H54 (cell line): ENCODE results near the gene ABI3BP.
A peak's percentile ranks its signal among the peaks of the same experiment; 100 is the strongest.

Experiments used
- DNase-seq: peaks from one replicate; pipeline ENCODE4 v3.0.0; 2011; ENCODE audit warnings: low spot score, mixed read lengths; ENCODE audit not compliant: insufficient read length
- FAIRE-seq: peaks from 3 replicates; lab custom pipeline; 2011; peaks lifted over from hg19 to GRCh38; lab: Jason Lieb, UNC
- POLR2A ChIP-seq: IDR thresholded peaks from 2 replicates; pipeline ENCODE4 v1.6.1; 2011; ENCODE audit warnings: low read depth, mild to moderate bottlenecking, low read length

Gene ABI3BP

DNA sequence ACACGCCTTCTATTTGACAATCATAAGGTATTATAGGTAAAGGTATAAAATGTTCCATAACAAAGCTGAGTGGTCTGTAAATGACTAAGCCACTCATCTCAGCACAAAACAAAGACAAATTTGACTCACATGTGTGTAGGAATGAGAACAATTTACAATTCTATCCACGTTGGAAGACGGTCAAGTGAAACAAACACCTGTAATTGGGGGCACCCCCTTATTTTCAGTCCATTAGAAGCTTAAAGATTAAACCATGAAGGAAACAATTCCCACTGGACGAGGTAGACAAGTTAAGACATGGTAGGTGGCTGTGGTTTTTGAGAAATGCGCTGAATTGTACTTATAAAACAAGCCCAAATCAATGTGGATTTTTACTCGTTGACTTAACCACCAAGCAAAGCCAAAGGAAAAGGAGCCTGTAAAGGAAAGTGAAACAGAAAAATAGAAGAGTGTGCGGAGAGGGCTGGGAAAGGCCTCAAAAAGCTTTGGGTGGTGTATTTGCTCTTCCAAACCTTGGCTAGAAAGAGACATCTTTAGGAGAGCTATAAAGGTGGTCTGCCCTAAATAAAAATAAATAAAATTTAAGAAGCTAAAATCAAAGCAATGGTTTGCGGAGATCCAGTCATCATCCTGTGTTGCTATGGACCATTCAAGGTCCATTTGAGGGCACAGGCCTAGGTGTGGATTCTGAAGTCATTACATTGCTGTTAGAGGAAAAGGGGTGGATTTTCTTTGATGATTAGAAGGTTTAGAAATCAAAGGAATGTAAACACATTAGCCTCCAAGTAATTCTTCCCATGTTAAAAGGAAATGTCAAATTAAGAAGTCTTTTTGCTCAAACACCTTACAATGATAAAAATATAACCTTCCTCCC, 148.9 kb downstream of the ABI3BP start:
- DNase-seq, result no peak
- no peak for FAIRE-seq
- TF ChIP-seq POLR2A, result no peak

DNA sequence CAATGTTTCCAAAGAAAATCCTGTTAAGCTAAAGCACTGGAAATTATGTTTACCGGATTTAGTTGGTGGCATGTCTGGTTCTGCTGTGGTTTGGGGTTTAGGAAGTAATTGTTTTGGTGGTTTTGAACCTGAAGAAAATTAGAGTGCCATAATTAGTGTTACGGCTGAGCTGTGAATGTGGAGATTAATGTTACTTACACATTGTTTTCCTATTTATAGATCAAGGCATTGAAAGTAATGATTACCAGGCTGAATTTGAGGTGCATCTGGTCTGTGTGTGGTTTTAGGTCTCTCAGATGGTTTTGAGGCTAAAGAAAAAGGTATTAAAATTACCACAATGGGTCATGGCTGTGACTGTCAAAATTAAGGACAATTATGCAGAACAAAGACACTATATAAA, 155.1 kb downstream of the ABI3BP start:
- FAIRE-seq (peak; percentile 30), DNase-seq (no peak)
- no peak for TF ChIP-seq POLR2A

DNA sequence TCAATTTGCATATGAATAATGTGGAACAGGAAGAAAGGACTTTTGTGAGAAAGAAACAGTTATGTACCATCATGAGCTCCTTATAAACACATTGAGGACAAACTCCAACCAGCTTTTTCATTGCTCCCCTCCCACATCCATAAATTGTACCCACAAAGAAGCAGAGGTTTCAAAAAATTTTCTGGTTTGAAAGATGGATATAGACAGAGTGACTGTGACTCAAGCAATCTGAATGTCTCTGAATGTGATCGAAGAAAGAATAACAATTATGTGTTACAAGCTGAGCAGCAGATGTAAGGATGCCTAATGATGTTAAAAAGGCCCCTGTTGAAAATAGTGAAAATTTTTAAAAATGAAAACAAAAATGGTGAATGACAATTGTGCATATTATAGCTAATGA, 156.6 kb downstream of the ABI3BP start:
- DNase-seq (no peak), FAIRE-seq (no peak)
- no peak for TF ChIP-seq POLR2A

DNA sequence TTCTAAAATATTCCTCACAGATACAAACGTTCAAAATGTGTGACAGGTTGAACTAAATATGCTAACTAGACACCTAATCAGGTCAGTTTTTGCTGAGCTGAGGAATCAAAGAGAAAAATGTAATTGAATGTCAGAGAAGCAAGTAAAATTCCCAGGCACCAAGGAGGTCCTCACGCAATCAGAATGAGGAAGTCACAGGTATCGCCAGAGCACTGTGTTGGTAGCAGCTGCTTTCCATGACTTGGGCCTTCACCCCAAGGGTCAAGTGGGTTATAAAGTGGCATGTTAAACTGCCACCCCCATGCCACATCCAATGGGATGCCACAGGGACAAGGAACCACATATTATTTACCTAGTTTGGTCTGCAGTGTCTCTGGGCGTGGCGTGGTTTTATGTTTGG, 158.9 kb downstream of the ABI3BP start:
- FAIRE-seq (no peak), DNase-seq (no peak)
- TF ChIP-seq POLR2A, result no peak

DNA sequence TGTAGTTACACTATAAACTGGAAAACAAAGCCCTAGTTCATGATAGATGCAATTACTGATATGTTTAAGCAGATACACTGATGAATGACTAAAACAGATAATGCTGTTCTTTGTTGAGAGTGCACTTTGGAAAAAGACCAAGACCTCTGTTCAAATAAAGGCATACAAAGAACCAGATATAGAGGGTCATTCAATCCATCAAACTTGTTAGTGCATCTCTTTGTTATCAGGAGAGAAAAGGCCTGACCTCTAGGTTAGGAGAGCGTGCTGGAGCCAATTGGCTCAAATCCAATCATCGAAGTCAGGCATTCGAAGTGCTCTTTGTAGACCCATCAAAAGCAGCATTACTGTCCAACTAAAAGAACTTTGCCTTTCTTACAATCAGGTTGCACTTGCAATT, 159.7 kb downstream of the ABI3BP start:
- no peak for TF ChIP-seq POLR2A
- FAIRE-seq (no peak), DNase-seq (no peak)

DNA sequence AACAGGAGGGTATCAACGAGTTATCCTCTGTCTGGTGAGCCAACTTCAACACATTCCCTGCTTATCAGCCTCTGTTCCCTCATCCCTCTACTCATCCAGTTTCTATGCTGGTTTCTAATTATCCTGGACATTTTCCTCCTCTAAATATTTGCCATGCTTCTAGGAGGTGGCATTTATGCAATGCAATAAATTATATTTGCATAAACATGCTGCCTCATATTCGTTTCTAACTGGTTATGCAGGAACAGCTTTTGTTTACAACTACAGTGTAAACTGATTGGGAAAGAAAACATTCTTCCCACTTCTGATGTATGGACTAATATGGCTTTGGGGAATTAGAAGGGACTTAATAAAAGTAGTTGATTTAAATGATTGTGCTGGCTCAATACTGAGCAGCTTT, 161.6 kb downstream of the ABI3BP start:
- no peak for TF ChIP-seq POLR2A
- FAIRE-seq, result no peak
- no peak for DNase-seq

DNA sequence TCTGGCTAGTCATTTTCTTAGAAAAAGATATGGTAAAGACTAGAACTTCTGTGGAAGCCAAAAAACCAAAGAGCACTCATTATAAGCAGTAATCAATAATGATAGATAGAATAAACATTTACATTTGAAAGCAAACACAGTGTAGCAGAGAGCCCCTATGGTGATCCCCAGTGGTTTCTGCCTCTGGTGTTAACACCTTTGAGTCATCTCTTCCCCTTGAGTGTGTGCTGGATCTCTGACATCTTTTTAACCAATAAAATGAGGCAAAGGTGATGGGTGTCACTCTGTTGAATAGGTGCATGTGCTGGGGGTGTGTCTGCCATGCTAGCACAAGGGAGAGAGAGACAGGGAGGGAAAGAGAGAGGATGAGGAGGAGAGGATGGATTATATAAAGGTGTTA, 162.3 kb downstream of the ABI3BP start:
- DNase-seq (no peak), FAIRE-seq (no peak)
- TF ChIP-seq POLR2A, result no peak

DNA sequence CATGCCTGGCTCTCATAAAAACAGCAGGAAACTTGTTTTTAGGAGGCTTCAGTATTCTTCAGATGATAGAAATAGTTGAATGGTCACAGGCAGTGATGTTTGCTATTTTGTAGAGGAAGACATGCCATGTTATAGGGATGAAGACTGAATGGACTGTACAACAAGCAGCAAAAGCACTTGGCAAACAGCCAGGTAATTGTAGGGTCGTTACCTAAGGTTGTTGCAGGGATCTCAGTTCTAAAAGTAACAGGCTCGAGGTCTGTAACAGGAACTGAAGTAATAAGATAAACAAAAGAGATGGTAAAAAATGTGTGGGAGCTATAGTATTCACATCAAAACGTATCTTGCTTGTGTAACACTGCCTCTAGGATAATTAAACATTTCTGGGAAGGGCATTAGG, 167.6 kb downstream of the ABI3BP start:
- no peak for TF ChIP-seq POLR2A
- no peak for DNase-seq
- FAIRE-seq, result no peak

DNA sequence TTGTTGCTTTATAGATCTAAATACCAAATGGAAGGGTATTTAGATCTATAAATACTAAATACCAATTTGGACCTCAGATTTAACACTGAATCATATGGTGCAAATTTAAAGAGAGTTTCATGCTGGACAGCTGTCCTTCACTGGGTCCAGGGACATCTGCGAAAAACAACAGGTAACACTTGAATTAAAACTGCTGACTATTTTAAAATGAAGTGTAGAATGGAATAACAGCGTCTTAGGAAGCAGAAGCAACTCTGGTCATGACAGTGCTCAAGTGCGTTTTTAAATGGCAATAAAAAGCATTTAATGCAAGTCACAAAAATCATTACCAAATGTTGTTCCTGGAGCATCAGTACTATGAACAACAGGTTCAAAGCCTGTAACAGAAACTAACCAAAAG, 177.6 kb downstream of the ABI3BP start:
- FAIRE-seq, result peak; percentile 20
- DNase-seq, result no peak
- no peak for TF ChIP-seq POLR2A

DNA sequence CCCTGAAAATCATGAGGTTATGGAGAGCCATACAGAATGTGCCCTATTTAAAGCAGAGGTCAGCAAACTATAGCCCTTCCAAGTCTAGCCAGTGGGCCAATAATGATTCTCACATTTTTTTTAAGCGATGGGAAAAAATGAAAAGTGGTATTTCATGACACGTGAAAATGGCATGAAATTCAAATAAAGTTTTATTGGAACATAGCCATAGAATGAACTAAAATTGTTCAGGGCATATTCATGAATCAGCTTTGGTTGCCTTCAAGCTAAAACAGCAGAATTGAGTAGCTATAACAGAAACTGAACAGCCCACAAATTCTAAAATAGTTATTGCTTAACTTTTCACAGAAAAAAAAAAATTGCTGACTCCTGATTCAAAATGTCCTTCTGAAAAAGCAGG, 179.4 kb downstream of the ABI3BP start:
- DNase-seq, result no peak
- TF ChIP-seq POLR2A, result no peak
- no peak for FAIRE-seq

DNA sequence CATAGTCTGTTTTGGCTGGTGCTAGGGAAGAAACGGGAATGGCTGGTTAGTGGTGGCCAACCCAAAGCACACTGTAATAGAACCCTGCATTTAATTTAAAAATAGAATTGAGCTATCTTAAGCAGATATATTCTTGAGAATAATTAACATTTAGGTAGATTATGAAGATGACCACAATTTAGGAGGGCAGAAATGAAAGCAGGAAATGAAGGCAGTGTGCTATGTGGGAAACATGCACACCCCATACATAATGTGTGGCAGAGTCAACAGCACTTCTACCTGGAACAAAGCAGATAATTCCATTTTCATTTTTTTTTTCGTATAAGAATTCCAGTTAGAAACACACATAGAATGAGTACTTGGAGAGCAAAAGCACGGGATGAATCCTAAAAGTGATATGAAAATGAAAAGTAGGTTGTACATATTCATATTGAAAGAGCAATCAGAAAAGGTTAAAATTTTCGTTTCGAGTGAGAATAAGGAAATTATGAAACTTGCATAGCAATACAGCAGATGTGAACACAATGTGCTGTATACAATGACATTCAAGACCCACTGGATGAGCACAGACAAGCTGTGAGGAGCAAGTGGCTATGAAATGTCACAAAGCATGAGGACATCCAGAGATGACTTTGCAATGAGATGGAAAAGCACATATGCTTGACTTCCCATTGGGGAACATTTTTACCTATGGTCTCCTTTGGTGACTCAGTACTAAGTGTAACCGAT, 181.3 kb downstream of the ABI3BP start:
- FAIRE-seq (no peak), DNase-seq (no peak)
- no peak for TF ChIP-seq POLR2A

DNA sequence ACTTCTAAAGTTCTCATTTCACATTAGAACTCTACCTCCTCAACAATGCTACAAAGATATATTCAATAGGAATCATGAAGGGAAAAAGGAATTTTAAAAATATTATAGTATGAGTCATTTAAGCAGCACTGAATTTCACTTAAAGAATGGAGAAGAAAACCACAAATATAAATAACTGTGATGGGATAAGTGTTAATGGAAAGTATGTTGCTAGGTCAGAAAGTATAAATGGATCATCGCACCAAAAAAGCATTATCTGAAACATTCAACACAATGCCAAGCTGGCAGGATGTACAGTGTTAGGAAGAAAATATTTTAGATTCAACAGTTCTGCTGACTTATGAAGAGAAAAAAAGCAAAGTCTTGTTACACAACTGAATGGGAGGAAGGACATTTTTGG, 182.6 kb downstream of the ABI3BP start:
- TF ChIP-seq POLR2A, result no peak
- FAIRE-seq (peak; percentile 71), DNase-seq (no peak)

DNA sequence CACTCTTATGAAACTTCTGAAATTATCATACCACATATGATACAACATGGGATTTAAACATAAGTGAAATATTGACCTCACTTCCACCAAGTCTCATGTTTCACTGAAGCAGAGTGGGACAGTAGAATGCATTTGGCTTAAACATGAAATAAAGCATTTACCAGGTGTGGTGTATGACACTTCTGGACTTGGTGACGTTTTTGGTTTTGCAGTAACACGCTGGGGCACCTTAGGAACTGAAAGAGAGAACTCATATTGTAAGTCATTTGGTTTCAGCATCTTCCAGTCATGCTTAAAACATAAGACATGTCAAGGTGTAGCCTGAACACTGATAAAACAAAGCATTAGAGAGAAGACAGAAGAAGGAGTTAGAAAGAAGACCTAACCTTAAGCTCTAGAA, 188.6 kb downstream of the ABI3BP start:
- DNase-seq, result no peak
- no peak for FAIRE-seq
- no peak for TF ChIP-seq POLR2A

DNA sequence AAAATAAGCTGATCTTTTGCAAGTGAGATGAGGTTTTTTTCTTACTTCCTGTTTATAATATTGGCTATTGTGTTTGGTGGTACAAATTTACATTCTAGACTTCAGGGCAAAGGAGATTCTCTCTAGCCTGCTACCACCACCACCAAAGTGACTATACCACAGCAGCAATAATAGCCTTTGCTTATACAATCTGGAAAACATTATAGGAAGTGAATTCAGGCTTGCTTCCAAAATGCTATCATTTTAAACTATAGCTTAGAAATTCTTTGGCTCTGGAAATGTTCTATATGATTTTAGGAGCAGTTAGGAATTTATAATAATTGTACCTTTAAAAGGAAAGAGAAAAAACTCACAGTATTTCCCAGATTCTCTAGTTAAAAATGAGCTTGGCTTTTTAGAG, 189.5 kb downstream of the ABI3BP start:
- DNase-seq (no peak), FAIRE-seq (no peak)
- no peak for TF ChIP-seq POLR2A

DNA sequence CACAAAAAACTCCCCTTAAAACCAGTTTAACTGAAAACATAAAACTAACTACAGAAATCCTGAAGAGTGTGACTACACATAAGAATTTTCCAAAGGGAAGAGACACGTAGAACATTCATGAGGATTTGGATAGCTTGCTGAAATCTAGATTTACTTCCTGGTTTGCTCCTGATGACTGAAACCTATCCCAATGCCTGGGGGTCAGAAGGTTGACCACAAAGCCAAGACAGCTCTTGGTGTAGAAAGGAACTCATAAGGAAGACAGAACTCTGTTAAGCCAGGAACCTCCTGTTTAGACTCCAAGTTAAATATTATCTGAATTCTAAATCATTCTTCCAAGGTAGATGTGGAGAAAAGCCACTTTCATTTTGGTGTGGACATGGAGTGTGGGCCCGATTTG, 191.1 kb downstream of the ABI3BP start:
- TF ChIP-seq POLR2A, result no peak
- DNase-seq (no peak), FAIRE-seq (no peak)

DNA sequence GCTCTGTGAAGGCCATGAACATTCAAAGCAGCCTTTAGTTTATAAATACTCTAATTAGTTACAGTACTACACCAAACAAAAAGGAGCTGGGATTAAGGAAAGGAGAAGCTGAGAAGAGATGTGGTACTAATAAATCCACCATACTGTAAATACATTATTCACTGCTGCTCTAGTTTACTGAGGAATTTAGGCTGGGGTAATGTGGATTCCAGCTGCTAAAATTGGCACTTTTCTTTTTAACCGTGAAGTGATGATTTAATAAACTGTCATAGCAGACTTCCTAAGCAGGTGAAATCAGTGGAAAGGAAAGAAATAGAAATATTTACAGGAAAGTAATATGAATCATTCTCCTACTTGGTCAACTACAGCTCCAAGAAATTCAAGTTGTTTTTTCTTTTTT, 195.2 kb downstream of the ABI3BP start:
- DNase-seq, result no peak

More for the DNA sequence above, 195.2 kb downstream of the ABI3BP start:
- no peak for TF ChIP-seq POLR2A
- FAIRE-seq, result no peak
